ENCODE results near the gene KIT.

Gene KIT

GRCh38 chr4:54745031-54745770 is 87.4 kb downstream of the KIT start:
- no peak for DNase-seq (ENCODE audit: low read depth in 2 of 2)

- no peak for DNase-seq (ENCODE audit: low read depth in 2 of 2)
Observed at GRCh38 chr4:54746218-54746617, 88.5 kb downstream of the KIT start.

GRCh38 chr4:54750341-54750740 is 92.6 kb downstream of the KIT start:
- no peak for DNase-seq (ENCODE audit: low read depth in 2 of 2)

- DNase-seq (ENCODE audit: low read depth in 2 of 2), result no peak
Observed at GRCh38 chr4:54754394-54754793, 96.6 kb downstream of the KIT start.

- no peak for DNase-seq (ENCODE audit: low read depth in 2 of 2)
Observed at GRCh38 chr4:54764476-54764875, 106.7 kb downstream of the KIT start.

GRCh38 chr4:54767376-54767775 is 109.6 kb downstream of the KIT start:
- no peak for DNase-seq (ENCODE audit: low read depth in 2 of 2)

GRCh38 chr4:54773022-54773421 is 115.3 kb downstream of the KIT start:
- no peak for DNase-seq (ENCODE audit: low read depth in 2 of 2)

- DNase-seq (ENCODE audit: low read depth in 2 of 2), result no peak
Observed at GRCh38 chr4:54779036-54779435, 121.3 kb downstream of the KIT start.

GRCh38 chr4:54779476-54780148 is 121.9 kb downstream of the KIT start:
- DNase-seq (ENCODE audit: low read depth in 2 of 2), result no peak

GRCh38 chr4:54780149-54780495 is 122.4 kb downstream of the KIT start:
- DNase-seq (ENCODE audit: low read depth in 2 of 2), result no peak

- no peak for DNase-seq (ENCODE audit: low read depth in 2 of 2)
Observed at GRCh38 chr4:54781756-54782155, 124.0 kb downstream of the KIT start.

GRCh38 chr4:54783402-54784110 is 125.8 kb downstream of the KIT start:
- DNase-seq (ENCODE audit: low read depth in 2 of 2), result no peak

- no peak for DNase-seq (ENCODE audit: low read depth in 2 of 2)
Observed at GRCh38 chr4:54784161-54784671, 126.5 kb downstream of the KIT start.

Data from stimulated activated CD8-positive, alpha-beta memory T cell treated with anti-CD3 and anti-CD28 coated beads, Interleukin-2, amount 100 ng/mL, for 48 hours (primary cell).